IMR-90 (cell line): ENCODE data around the gene RBMS3. TPM values are rescaled to one million over a fixed set of nuclear protein-coding genes. Genes with fewer than 3 reads are reported as not detected.

Experiments
- ATAC-seq: fragments of 200-7000 bp; cut with Tn5 transposase; 2 replicates; pipeline ENCODE4 v1.9.1; 2020; ENCODE audit warnings: low read depth, mild to moderate bottlenecking, moderate library complexity
- BruUV-seq: library from RNA; stranded (reverse); fragments of 400-500 nt; replicated peaks from 2 replicates; lab custom pipeline; 2021; lab: Mats Ljungman, UMichigan
- CTCF ChIA-PET: fragments of 300-600 bp; formaldehyde crosslinking; extraction: SDS; loops from one replicate; lab custom pipeline; 2021; ENCODE audit warnings: antibody characterized with exemption; lab: Yijun Ruan, JAX
- POLR2A ChIA-PET: fragments of 300-600 bp; sonication (Branson Sonifier 250); formaldehyde crosslinking; loops from one replicate; lab custom pipeline; 2022; ENCODE audit warnings: antibody characterized with exemption; ENCODE audit not compliant: unreplicated experiment; lab: Charles Lee
- DNase-seq: peaks from one replicate; pipeline ENCODE4 v3.0.0; 2013
- H2AFZ ChIP-seq: replicated peaks from 2 replicates; pipeline ENCODE3; 2013; ENCODE audit warnings: low read length, mild to moderate bottlenecking; ENCODE audit not compliant: poor library complexity
- H2AK5ac ChIP-seq: 2 replicates; pipeline ENCODE4 v1.6.1; 2013; ENCODE audit warnings: low read depth, low read length, inconsistent platforms
- H2AK9ac ChIP-seq: replicated peaks from 2 replicates; pipeline ENCODE3; 2013; ENCODE audit warnings: mild to moderate bottlenecking, low read depth, low read length, moderate library complexity; ENCODE audit not compliant: poor library complexity
- H2BK120ac ChIP-seq: 2 replicates; pipeline ENCODE4 v1.6.1; 2013; ENCODE audit warnings: low read depth, low read length, inconsistent platforms
- H2BK15ac ChIP-seq: 3 replicates; pipeline ENCODE4 v1.6.1; 2013; ENCODE audit warnings: low read depth, low read length, inconsistent platforms
- H2BK20ac ChIP-seq: 2 replicates; pipeline ENCODE4 v1.6.1; 2013; ENCODE audit warnings: low read depth, mild to moderate bottlenecking, inconsistent platforms, low read length, moderate library complexity
- H2BK5ac ChIP-seq: 2 replicates; pipeline ENCODE4 v1.6.1; 2013; ENCODE audit warnings: mild to moderate bottlenecking, low read depth, low read length, inconsistent platforms; ENCODE audit not compliant: poor library complexity, severe bottlenecking
- H3K14ac ChIP-seq: replicated peaks from 2 replicates; pipeline ENCODE4 v1.6.1; 2013; ENCODE audit warnings: low read depth, low read length, inconsistent platforms
- H3K18ac ChIP-seq: 2 replicates; pipeline ENCODE4 v1.6.1; 2013; ENCODE audit warnings: low read depth, low read length, control low read depth
- H3K23ac ChIP-seq: 2 replicates; pipeline ENCODE4 v1.6.1; 2013; ENCODE audit warnings: low read depth, low read length, inconsistent platforms
- H3K27ac ChIP-seq: 2 replicates; pipeline ENCODE4 v1.5.1; 2013; ENCODE audit warnings: mild to moderate bottlenecking, control low read depth, low read length; ENCODE audit not compliant: insufficient read depth
- H3K27me3 ChIP-seq: 2 replicates; pipeline ENCODE4 v1.6.1; 2013; ENCODE audit warnings: low read length; ENCODE audit not compliant: control insufficient read depth, insufficient read depth
- H3K36me3 ChIP-seq: 2 replicates; pipeline ENCODE4 v1.6.1; 2013; ENCODE audit warnings: low read length, mixed read lengths; ENCODE audit not compliant: control insufficient read depth, insufficient read depth
- H3K4ac ChIP-seq: 2 replicates; pipeline ENCODE4 v1.6.1; 2013; ENCODE audit warnings: low read depth, low read length, inconsistent platforms
- H3K4me1 ChIP-seq: 2 replicates; pipeline ENCODE4 v1.6.1; 2013; ENCODE audit warnings: low read length, mixed read lengths; ENCODE audit not compliant: control insufficient read depth, insufficient read depth
- H3K4me2 ChIP-seq: 2 replicates; pipeline ENCODE4 v1.6.1; 2013; ENCODE audit warnings: low read depth, mild to moderate bottlenecking, control low read depth, low read length, moderate library complexity
- H3K4me3 ChIP-seq: 2 replicates; pipeline ENCODE4 v1.5.1; 2013; ENCODE audit warnings: low read depth, mild to moderate bottlenecking, control low read depth, low read length, moderate library complexity; ENCODE audit not compliant: insufficient read depth
- H3K56ac ChIP-seq: 2 replicates; pipeline ENCODE4 v1.6.1; 2013; ENCODE audit warnings: low read length, inconsistent platforms; ENCODE audit not compliant: insufficient read depth; ENCODE audit errors: extremely low read depth
- H3K79me1 ChIP-seq, 2 experiments: 2 replicates each; pipeline ENCODE4 v1.6.1; 2013; ENCODE audit warnings: low read length in 2 of 2, inconsistent platforms in 1 of 2, low read depth in 1 of 2
- H3K9ac ChIP-seq: 2 replicates; pipeline ENCODE4 v1.6.1; 2013; ENCODE audit warnings: low read depth, low read length, control low read depth
- H3K9me1 ChIP-seq: 2 replicates; pipeline ENCODE4 v1.6.1; 2013; ENCODE audit warnings: low read length, inconsistent platforms; ENCODE audit not compliant: insufficient read depth
- H3K9me3 ChIP-seq: 2 replicates; pipeline ENCODE4 v1.6.1; 2013; ENCODE audit warnings: low read length; ENCODE audit not compliant: control insufficient read depth, insufficient read depth
- H4K20me1 ChIP-seq: 2 replicates; pipeline ENCODE4 v1.6.1; 2013; ENCODE audit warnings: low read length, inconsistent platforms; ENCODE audit not compliant: insufficient read depth
- H4K5ac ChIP-seq: 2 replicates; pipeline ENCODE4 v1.6.1; 2013; ENCODE audit warnings: mild to moderate bottlenecking, low read depth, low read length, control low read depth
- H4K8ac ChIP-seq, 2 experiments: 2 replicates each; pipeline ENCODE4 v1.6.1; 2013; ENCODE audit warnings: low read depth in 2 of 2, low read length in 2 of 2, control low read depth in 1 of 2, inconsistent platforms in 1 of 2
- H4K91ac ChIP-seq: 2 replicates; pipeline ENCODE4 v1.6.1; 2013; ENCODE audit warnings: low read depth, low read length, inconsistent platforms; ENCODE audit not compliant: insufficient read depth
- BHLHE40 ChIP-seq: fragments of 150-350 bp; IDR thresholded peaks from 2 replicates; pipeline ENCODE4 v1.6.1; 2016; ENCODE audit warnings: mild to moderate bottlenecking, low read depth, low read length
- CEBPB ChIP-seq: IDR thresholded peaks from 2 replicates; pipeline ENCODE4 v1.6.1; 2012; ENCODE audit warnings: low read depth, low read length, improper control_type of control experiment
- CHD1 ChIP-seq: IDR thresholded peaks from 2 replicates; pipeline ENCODE4 v1.6.1; 2012; ENCODE audit warnings: low read depth, low read length, improper control_type of control experiment
- ELK1 ChIP-seq: fragments of 150-350 bp; IDR thresholded peaks from 2 replicates; pipeline ENCODE4 v1.6.1; 2016; ENCODE audit warnings: low read depth, mild to moderate bottlenecking, low read length, moderate library complexity, borderline replicate concordance
- FOS ChIP-seq: fragments of 150-350 bp; IDR thresholded peaks from 2 replicates; pipeline ENCODE4 v1.6.1; 2016; ENCODE audit warnings: low read depth, low read length
- MAFK ChIP-seq: IDR thresholded peaks from 2 replicates; pipeline ENCODE4 v1.6.1; 2012; ENCODE audit warnings: low read depth, low read length, improper control_type of control experiment
- MAZ ChIP-seq: IDR thresholded peaks from 2 replicates; pipeline ENCODE4 v1.6.1; 2012; ENCODE audit warnings: low read depth, mild to moderate bottlenecking, low read length, improper control_type of control experiment, moderate library complexity, borderline replicate concordance
- MXI1 ChIP-seq: IDR thresholded peaks from 2 replicates; pipeline ENCODE4 v1.6.1; 2012; ENCODE audit warnings: low read depth, mild to moderate bottlenecking, low read length, moderate library complexity, borderline replicate concordance
- NFE2L2 ChIP-seq: fragments of 150-350 bp; IDR thresholded peaks from 2 replicates; pipeline ENCODE4 v1.6.1; 2016; ENCODE audit warnings: low read depth, mild to moderate bottlenecking, low read length
- POLR2A ChIP-seq: IDR thresholded peaks from 2 replicates; pipeline ENCODE4 v1.6.1; 2012; ENCODE audit warnings: mild to moderate bottlenecking, low read depth, low read length
- RAD21 ChIP-seq: IDR thresholded peaks from 2 replicates; pipeline ENCODE4 v1.6.1; 2012; ENCODE audit warnings: low read length, improper control_type of control experiment
- RCOR1 ChIP-seq: IDR thresholded peaks from 2 replicates; pipeline ENCODE4 v1.6.1; 2012; ENCODE audit warnings: mild to moderate bottlenecking, low read length, improper control_type of control experiment; ENCODE audit not compliant: insufficient replicate concordance
- RFX5 ChIP-seq: IDR thresholded peaks from 2 replicates; pipeline ENCODE4 v1.8.0; 2012; ENCODE audit warnings: low read depth, mild to moderate bottlenecking, low read length, moderate library complexity
- SMC3 ChIP-seq: fragments of 150-350 bp; IDR thresholded peaks from 2 replicates; pipeline ENCODE4 v1.6.1; 2016; ENCODE audit warnings: low read depth, mild to moderate bottlenecking, antibody characterized with exemption, low read length, moderate library complexity
- USF2 ChIP-seq: fragments of 150-350 bp; IDR thresholded peaks from 2 replicates; pipeline ENCODE4 v1.6.1; 2017; ENCODE audit warnings: mild to moderate bottlenecking, antibody characterized with exemption, low read length, low read depth
- WGBS, 2 experiments: methylation state at CpG; one replicate each; pipeline versions ENCODE4 v1.1.5 to v1.1.7; 2013; ENCODE audit warnings: missing lambda C conversion rate in 2 of 2; ENCODE audit not compliant: insufficient read length in 1 of 2; ENCODE audit errors: extremely low coverage in 2 of 2; 5-methylcytosine and 5-hydroxymethylcytosine counted together
- dilution Hi-C: fragments of 300-500 bp; cut with HindIII; formaldehyde crosslinking; loops from one replicate; pipeline ENCODE4 v1.14.3; 2018; ENCODE audit warnings: low sequenced_read_pairs; ENCODE audit not compliant: unreplicated experiment
- in situ Hi-C: fragments of 300-500 bp; cut with MboI; formaldehyde crosslinking; loops from 3 replicates; pipeline ENCODE4 v1.14.3; 2019; ENCODE audit warnings: low sequenced_read_pairs, inconsistent platforms, mixed read lengths
- intact Hi-C: fragments of 100-400 bp; cut with micrococcal nuclease; formaldehyde crosslinking; loops from 2 replicates; pipeline ENCODE4 v1.10.0; 2022
- polyA plus RNA-seq, 3 experiments: library from polyadenylated mRNA; depleted of rRNA; stranded (reverse); fragments of >200 nt; gene quantifications; 2 replicates each; pipeline ENCODE4 v1.2.3, GENCODE V29; 2012; ENCODE audit warnings: low replicate concordance in 1 of 3
- total RNA-seq: library from RNA; depleted of rRNA; stranded (reverse); fragments of >200 nt; gene quantifications from 2 replicates; pipeline ENCODE4 v1.2.3, GENCODE V29; 2012

The RBMS3 gene
- total and polyA plus RNA-seq, 2 of the 4 experiments (the other 2 are of a cell fraction): 15.2 to 127 TPM

GRCh38 chr3:29249829-29250345 lies 31.0 kb upstream of the RBMS3 start:
- no peak overlapping the region for H4K8ac ChIP-seq
- H3K9me3 ChIP-seq: no peaks in the 10 kb centered on the region
- no peak overlapping the region for H3K9ac ChIP-seq
- BruUV-seq: no TSS peak
- 80% methylated on average over 1 of the region's 6 CpGs; no CpG with 5 or more reads in 1 of the 2 experiments for WGBS, 2 experiments
- H2BK15ac ChIP-seq: no peak overlapping the region
- H2BK20ac ChIP-seq: no peak overlapping the region
- no peak overlapping the region for H2BK5ac ChIP-seq
- H3K23ac ChIP-seq: no peak overlapping the region
- no peak overlapping the region for H2BK120ac ChIP-seq
- no peak overlapping the region for H3K56ac ChIP-seq
- H2AK5ac ChIP-seq: no peak overlapping the region
- CTCF ChIA-PET: interaction anchor here (0.7 kb wide), 1 partner anchor 28 kb away, joined by 3 read pairs; no protein-coding TSS in a partner anchor
- no peak overlapping the region for H3K14ac ChIP-seq
- DNase-seq (no peak), ATAC-seq (no peak)
- H3K4me1 ChIP-seq: no peaks in the 10 kb centered on the region
- H3K27me3 ChIP-seq: no peaks in the 10 kb centered on the region
- no peak overlapping the region for H3K4me2 ChIP-seq
- POLR2A ChIA-PET: no interaction called here
- TF ChIP-seq ELK1: no peak
- TF ChIP-seq RAD21: no peak
- TF ChIP-seq BHLHE40: no peak
- TF ChIP-seq RFX5: no peak
- no peak for TF ChIP-seq MAFK
- TF ChIP-seq FOS: no peak
- no peak for TF ChIP-seq SMC3
- no peak for TF ChIP-seq POLR2A
- TF ChIP-seq NFE2L2: no peak
- TF ChIP-seq USF2: no peak
- TF ChIP-seq MAZ: no peak
- no peak for TF ChIP-seq RCOR1
- TF ChIP-seq CEBPB: no peak
- no peak for TF ChIP-seq MXI1
- TF ChIP-seq CHD1: no peak
- no peak overlapping the region for H3K4ac ChIP-seq
- no peak overlapping the region for H3K18ac ChIP-seq
- intact Hi-C loops: no loop called here
- H4K5ac ChIP-seq: no peak overlapping the region
- no peaks in the 10 kb centered on the region for H3K9me1 ChIP-seq
- H3K36me3 ChIP-seq: no peaks in the 10 kb centered on the region
- in situ Hi-C loops: no loop called here
- dilution Hi-C loops: no loop called here
- H4K91ac ChIP-seq: no peak overlapping the region
- no peak overlapping the region for H3K27ac ChIP-seq
- no peaks in the 10 kb centered on the region for H4K20me1 ChIP-seq
- H2AK9ac ChIP-seq: no peak overlapping the region
- no peak overlapping the region for H3K4me3 ChIP-seq
- H2AFZ ChIP-seq: no peak overlapping the region
- H3K79me1 ChIP-seq: no peaks in the 10 kb centered on the region
